Measurements from ENCODE around the gene TAX1BP3. TPM values are rescaled to one million over a fixed set of nuclear protein-coding genes. Genes with fewer than 3 reads are reported as not detected.
A peak's percentile ranks its signal among the peaks of the same experiment; 100 is the strongest.

Gene TAX1BP3
- total RNA-seq, 2 experiments from 2014 or later: 6.0 to 6.6 TPM

DNA sequence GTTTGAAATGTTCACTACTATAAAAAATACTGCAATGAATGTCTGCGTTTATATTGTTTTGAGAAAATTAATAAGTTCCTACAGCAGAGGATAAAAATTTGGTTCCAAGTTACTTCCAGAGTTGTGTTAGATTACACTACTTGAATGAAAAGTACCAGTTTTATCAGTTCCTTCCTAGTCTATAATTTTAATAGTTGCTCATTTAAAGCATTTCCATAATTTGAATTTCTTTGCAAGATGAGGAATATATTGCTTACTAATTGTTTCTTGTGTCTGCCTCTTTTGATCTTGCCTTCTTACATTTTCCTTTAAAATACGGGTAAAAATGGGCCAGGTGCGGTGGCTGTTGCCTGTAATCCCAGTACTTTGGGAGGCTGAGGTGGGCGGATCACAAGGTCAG, 4.2 kb upstream of the TAX1BP3 start:
- Mint-ChIP-seq H3K9me3 (no peaks in the 10 kb centered on the region), H3K4me3 (no peak overlapping the region), H3K36me3 (ENCODE audit: low read depth) (peaks cover 8% of the 10 kb centered on the region), H3K27me3 (no peaks in the 10 kb centered on the region), H3K27ac (no peak overlapping the region), H3K4me1 (ENCODE audit: low read depth) (peaks cover 13% of the 10 kb centered on the region)
- no peak for ATAC-seq (ENCODE audit: poor library complexity)
- POLR2A ChIA-PET: no interaction called here
- Histone ChIP-seq H3K36me3 (ENCODE audit: insufficient read depth, low read length) (peaks cover 13% of the 10 kb centered on the region), H3K27ac (ENCODE audit: low read depth in 1 of 2, low read length in 2 of 2) (no peak overlapping the region), H3K9me3 (ENCODE audit: control insufficient read depth in 1 of 2, insufficient read depth in 1 of 2, low read length in 2 of 2) (no peaks in the 10 kb centered on the region), H3K4me1 (ENCODE audit: insufficient read depth, low read length) (peaks cover 21% of the 10 kb centered on the region), H3K27me3 (ENCODE audit: control insufficient read depth in 1 of 2, insufficient read depth in 2 of 2, low read length in 2 of 2) (no peaks in the 10 kb centered on the region), H3K4me3 (ENCODE audit: low read length) (no peak overlapping the region)
- CTCF ChIA-PET: no interaction called here
- intact Hi-C loops (cut with DNase I, micrococcal nuclease): no loop called here
- no peak for TF ChIP-seq CTCF (IDR thresholded peaks at IDR 0.05)
- no peak for DNase-seq

GRCh38 chr17:3669548-3669947, 1.2 kb upstream of the TAX1BP3 start:
- ATAC-seq (ENCODE audit: poor library complexity): no peak
- H3K4me3 Mint-ChIP-seq: peak overlapping the region; percentile 92
- no peak for TF ChIP-seq CTCF (IDR thresholded peaks at IDR 0.05)
- Histone ChIP-seq H3K36me3 (ENCODE audit: insufficient read depth, low read length) (peaks cover 6% of the 10 kb centered on the region), H3K9me3 (ENCODE audit: control insufficient read depth in 1 of 2, insufficient read depth in 1 of 2, low read length in 2 of 2) (no peaks in the 10 kb centered on the region), H3K4me3 (ENCODE audit: low read length) (peak overlapping the region; percentile 100), H3K27ac (ENCODE audit: low read depth in 1 of 2, low read length in 2 of 2) (no peak overlapping the region), H3K27me3 (ENCODE audit: control insufficient read depth in 1 of 2, insufficient read depth in 2 of 2, low read length in 2 of 2) (no peaks in the 10 kb centered on the region), H3K4me1 (ENCODE audit: insufficient read depth, low read length) (peaks cover 25% of the 10 kb centered on the region)
- no peaks in the 10 kb centered on the region for H3K27me3 Mint-ChIP-seq
- ChIA-PET CTCF (interaction anchor here (1.3 to 1.6 kb wide), 2 partner anchors 13 to 1770 kb away, joined by 3 read pairs; partner anchors contain the start of gene C1QBP), POLR2A (interaction anchor here (0.7 to 1.4 kb wide), 3 partner anchors 27 to 855 kb away, joined by 3 to 11 read pairs (median 6); partner anchors contain the start of genes CTNS, P2RX5 and SHPK)
- no peaks in the 10 kb centered on the region for H3K9me3 Mint-ChIP-seq
- H3K36me3 Mint-ChIP-seq (ENCODE audit: low read depth): peaks cover 5% of the 10 kb centered on the region
- intact Hi-C loops (cut with DNase I, micrococcal nuclease): loop anchor here in 1 of 2 experiments (2.0 to 5.0 kb wide), 2 partner anchors 53 to 178 kb away; partner anchors contain the start of genes HASPIN and NCBP3
- DNase-seq: no peak
- peaks cover 13% of the 10 kb centered on the region for H3K4me1 Mint-ChIP-seq (ENCODE audit: low read depth)
- peak overlapping the region; percentile 81 for H3K27ac Mint-ChIP-seq

GRCh38 chr17:3669085-3669347, 638 bp upstream of the TAX1BP3 start:
- TF ChIP-seq CTCF (IDR thresholded peaks at IDR 0.05): no peak
- Histone ChIP-seq H3K27me3 (ENCODE audit: control insufficient read depth in 1 of 2, insufficient read depth in 2 of 2, low read length in 2 of 2) (no peaks in the 10 kb centered on the region), H3K27ac (ENCODE audit: low read depth in 1 of 2, low read length in 2 of 2) (peak overlapping the region; percentile 67 to 78), H3K4me1 (ENCODE audit: insufficient read depth, low read length) (peaks cover 25% of the 10 kb centered on the region), H3K9me3 (ENCODE audit: control insufficient read depth in 1 of 2, insufficient read depth in 1 of 2, low read length in 2 of 2) (no peaks in the 10 kb centered on the region), H3K4me3 (ENCODE audit: low read length) (peak overlapping the region; percentile 100), H3K36me3 (ENCODE audit: insufficient read depth, low read length) (peaks cover 6% of the 10 kb centered on the region)
- CTCF ChIA-PET: interaction anchor here (1.3 to 1.6 kb wide), 2 partner anchors 14 to 1770 kb away, joined by 3 read pairs; partner anchors contain the start of gene C1QBP
- ATAC-seq (ENCODE audit: poor library complexity) (no peak), DNase-seq (no peak)
- POLR2A ChIA-PET: interaction anchor here (0.6 to 1.4 kb wide), 4 partner anchors 27 to 177 kb away, joined by 3 to 11 read pairs (median 5); partner anchors contain the start of genes CTNS, NCBP3, P2RX5 and SHPK
- Mint-ChIP-seq H3K4me3 (peak overlapping the region; percentile 92), H3K27me3 (no peaks in the 10 kb centered on the region), H3K36me3 (ENCODE audit: low read depth) (peaks cover 5% of the 10 kb centered on the region), H3K4me1 (ENCODE audit: low read depth) (peaks cover 13% of the 10 kb centered on the region), H3K27ac (peak overlapping the region; percentile 81), H3K9me3 (no peaks in the 10 kb centered on the region)
- intact Hi-C loops (cut with DNase I, micrococcal nuclease): loop anchor here in 1 of 2 experiments (2.0 to 5.0 kb wide), 2 partner anchors 54 to 178 kb away; partner anchors contain the start of genes HASPIN and NCBP3
